PFSK-1 (cell line): ENCODE results near the gene ATP5PB.

Experiments used
- POLR2AphosphoS5 ChIP-seq: IDR thresholded peaks from 2 replicates; pipeline ENCODE4 v1.6.1; 2012; ENCODE audit warnings: low read depth, mild to moderate bottlenecking, control low read depth, low read length, moderate library complexity
- SIN3A ChIP-seq: IDR thresholded peaks from 2 replicates; pipeline ENCODE4 v1.6.1; 2012; ENCODE audit warnings: mild to moderate bottlenecking, low read length, moderate library complexity, borderline replicate concordance; ENCODE audit not compliant: insufficient read depth

DNA sequence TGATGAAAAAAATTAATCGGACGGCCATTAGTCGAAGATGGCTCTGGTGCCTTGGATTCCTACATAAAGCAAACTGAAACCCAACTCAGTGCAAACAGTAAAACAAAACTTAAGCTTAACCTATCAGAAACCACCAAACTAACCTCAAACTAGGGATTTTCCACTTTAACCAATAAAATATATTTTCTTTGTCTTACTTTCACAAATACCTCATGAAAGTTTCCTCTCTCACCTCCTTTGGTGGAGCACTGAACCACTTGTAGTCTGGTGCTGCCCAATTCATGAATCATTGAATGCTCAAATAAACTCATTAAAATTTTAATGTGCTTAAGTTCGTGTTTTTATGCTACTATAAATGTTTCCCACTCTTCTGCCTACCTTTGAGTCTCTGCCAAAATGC is 47.1 kb downstream of the ATP5PB start:
- TF ChIP-seq POLR2AphosphoS5 (no peak), SIN3A (no peak)
